Activated T-cell treated with anti-CD3 and anti-CD28 coated beads for 4 hours (primary cell): ENCODE results near the gene EEF1A2.

Experiments
- DNase-seq: peaks from one replicate; pipeline ENCODE4 v3.0.0-alpha.2; 2020

Gene EEF1A2

GRCh38 chr20:63536997-63537524, 38.2 kb upstream of the EEF1A2 start, which contains the start of gene PTK6:
Gene PTK6, minus strand, starts transcription at chr20:63537376. Its CDS starts 62 bp downstream, at chr20:63537314.
- DNase-seq: no peak

DNA sequence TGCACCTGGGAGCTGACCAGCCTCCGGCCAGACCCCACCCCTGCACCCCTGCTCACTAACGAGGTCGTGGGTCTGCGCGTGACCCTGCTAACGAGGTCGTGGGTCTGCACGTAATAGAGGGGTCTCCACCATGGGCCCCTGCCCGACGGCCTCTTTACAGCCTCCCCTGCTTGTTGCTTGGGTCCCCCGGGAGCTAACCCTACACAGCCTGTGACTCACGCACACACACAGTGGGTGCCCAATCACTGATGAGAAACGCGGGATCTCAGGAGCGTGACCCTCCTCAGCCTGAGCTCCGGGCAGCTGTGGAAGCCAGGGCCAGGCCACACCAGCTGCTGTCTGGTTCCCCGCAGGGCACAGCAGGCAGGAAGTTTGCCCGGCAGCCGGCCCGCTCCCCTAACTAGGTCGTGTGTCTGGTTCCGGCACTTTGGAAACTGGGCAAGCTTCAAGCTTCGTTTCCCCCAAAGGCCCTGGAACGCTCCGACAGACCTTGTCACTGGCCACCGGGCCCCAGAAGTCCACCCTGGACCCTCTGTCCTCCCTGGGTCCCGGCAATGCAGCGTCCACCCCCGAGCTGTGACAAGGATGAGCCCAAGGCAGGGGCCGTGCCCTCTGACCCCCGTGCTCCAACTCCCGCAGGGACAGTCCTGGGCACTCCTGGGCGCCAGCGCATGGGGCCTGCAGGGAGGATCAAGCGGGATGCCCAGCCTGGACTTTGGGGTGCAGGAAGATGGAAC, 37.5 kb upstream of the EEF1A2 start:
- no peak for DNase-seq

GRCh38 chr20:63534831-63535651, 36.2 kb upstream of the EEF1A2 start:
- DNase-seq: no peak

DNA sequence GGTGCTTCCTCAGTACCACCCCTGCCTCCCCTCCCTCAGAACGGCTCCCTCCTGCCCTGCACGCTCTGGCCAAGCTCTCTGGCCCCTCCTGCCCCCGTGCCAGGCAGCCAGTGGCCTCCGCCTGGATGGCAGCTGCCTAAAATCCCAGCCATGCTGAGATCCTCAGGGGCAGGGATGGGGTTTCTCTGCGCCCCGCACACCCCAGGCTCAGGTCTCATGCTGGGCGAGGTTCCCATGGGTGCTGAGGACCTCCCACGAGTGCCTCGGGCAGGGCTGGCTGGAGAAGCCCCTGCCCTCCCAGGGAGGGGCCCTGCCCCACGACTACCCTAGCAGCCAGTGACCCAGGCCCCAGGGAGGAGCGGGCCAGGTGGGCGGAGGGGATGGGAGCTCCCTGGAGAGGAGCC, 35.5 kb upstream of the EEF1A2 start:
- no peak for DNase-seq

- DNase-seq: no peak
Measured at GRCh38 chr20:63533871-63534393, 35.0 kb upstream of the EEF1A2 start.

DNA sequence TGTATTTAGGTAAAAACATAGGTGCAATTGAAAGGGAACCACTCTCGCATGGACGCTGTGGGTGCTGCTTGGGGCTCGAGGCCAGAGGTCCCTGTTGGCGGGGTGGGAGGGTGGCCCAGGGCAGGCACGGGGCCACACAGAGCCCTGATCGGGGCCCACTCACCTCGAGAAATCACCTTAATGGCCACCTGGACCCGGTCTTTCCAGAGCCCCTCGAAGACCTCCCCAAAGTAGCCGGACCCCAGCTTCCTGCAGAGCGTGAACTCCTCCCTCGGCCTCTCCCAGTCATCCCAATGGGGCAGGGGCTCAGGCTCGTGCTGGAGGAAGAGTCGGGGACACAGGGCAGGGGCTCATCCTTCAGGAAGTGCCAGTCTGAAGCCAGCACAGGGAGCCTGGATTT, 34.5 kb upstream of the EEF1A2 start:
- DNase-seq: no peak

- no peak for DNase-seq
Measured at GRCh38 chr20:63532449-63532971, 33.6 kb upstream of the EEF1A2 start.

DNA sequence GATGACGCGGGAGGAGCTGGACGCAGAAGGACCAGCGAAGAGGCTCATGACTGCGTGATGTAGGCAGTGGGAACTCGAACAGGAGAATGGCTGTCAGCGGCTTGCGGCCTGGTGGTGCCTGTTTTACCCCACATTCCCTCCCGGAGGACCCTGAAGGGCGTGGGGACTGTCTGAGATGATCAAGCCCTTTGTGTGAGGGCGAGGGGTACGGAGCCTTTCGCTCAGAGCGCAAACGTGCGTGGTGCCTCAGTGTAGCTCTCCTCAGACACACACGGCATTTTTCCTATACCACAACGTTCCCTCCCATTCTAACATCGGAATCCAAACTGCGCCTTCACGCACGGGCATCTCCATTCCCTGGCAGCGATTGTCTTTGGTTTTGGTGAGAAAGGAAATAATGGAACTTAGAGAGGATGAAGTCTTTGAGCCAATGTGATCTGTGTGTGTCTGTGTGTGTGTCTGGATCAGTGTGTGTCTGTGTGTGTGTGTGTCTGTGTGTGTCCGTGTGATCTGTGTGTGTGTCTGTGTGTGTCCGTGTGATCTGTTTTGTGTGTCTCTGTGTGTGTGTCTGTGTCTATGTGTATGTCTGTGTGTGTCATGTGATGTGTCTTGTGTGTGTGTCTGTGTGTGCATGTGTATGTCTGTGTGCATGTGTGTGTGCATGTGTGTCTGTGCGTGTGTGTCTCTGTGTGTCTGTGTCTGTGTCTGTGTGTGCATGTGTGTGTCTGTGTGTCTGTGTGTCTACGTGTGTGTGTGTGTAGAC, 33.0 kb upstream of the EEF1A2 start:
- DNase-seq: no peak

- DNase-seq: no peak
Measured at GRCh38 chr20:63530788-63531160, 31.9 kb upstream of the EEF1A2 start.

GRCh38 chr20:63529861-63530787, 31.2 kb upstream of the EEF1A2 start:
- no peak for DNase-seq

DNA sequence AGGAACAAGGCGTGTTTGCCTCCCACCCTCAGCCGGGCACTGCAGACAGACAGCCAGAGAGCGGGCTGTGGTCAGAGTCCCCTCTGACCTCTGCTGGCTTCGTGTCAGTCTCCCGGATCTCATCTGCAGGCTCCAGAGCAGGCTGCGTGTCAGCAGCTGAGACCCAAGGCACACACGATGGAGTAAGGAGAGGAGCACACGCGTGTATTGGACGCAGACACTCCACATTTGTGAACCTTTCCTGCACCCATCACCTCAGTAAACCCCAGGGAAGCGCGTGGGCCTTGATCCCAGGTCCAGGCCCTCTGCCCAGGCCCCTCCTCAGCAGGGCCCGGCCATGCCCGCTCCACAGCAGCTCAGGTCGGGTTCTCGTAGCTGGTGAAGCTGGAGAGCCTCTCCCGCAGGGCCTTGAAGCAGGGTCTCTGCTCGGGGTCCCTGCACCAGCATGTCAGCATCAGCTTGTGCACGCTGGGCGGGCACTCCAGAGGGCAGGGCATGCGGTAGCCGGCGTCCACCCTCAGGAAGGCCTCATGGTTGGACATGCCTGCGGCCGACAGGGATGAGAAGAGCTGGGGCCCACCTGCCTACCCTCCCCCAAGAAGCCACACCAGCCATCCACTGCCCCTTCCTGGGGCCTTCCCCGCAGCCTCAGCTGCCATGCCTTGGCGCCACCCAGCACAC, 30.4 kb upstream of the EEF1A2 start:
- no peak for DNase-seq

DNA sequence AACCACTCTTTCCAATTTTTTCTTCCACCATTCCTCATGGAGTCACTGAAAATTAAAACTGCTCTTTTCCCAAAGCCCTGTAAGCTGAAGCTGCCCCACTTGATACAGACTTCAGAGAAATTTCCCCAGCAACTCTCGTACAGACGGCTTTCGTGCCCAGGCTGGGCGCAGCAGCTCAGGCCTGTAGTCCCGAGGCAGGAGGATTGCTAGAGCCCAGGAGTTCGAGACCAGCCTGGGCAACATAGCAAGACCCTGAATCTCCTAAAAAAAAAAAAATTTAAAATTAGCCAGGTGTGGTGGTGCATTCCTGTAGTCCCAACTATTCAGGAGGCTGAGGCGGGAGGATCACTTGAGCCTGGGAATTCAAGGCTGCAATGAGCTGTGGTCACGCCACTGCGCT, 28.3 kb upstream of the EEF1A2 start:
- DNase-seq: no peak

- no peak for DNase-seq
Measured at GRCh38 chr20:63525971-63526370, 27.1 kb upstream of the EEF1A2 start.

DNA sequence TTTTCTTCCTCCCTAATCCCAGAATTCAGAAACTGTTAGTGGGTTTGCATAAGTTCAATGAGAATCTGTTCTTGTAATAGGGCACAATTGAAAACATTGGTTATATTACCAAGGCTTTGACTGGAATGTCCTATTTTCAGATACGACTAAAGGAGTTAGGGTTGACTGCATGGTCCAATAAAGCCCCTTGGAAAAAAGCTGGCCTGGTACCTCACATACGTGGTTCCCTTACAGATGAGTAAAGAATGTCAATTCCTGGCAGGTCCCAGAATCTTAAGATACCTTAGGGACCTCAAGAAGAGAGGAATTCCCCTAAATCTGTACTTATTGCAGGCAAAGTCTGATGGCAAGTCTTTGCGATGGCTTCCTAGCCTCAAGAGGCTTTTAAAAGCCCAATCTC, 26.3 kb upstream of the EEF1A2 start:
- DNase-seq: no peak

DNA sequence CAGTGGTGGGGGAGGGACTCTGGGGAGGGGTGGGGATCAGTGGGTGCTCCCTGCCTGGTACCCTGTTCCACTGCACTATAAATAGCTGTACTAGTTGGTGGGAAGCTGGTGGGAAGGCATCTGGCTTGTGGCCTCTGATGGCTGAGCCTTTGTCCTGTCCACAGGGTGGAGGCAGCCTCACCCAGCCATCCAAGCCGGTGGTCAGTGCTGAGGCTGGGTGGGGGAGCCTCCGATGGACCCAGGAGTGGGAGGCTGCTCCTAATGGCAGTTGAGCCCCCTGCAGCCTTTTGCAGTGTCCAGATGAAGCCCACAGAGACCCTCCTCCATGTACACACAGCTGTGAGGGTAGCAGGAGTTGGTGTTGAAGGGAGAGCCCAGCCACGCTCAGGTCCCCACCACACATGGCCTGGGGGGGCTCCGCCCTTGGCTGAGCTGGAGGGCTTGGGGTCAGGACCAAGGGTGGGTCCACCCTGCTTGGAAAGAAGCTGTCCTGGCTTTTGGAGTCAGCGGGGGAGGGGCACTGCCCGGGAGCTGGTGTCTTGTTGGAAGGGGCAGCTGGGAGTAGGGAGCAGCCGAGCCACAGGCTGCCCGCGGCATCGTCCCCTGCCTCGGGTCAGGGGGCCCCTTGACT, 24.2 kb upstream of the EEF1A2 start:
- no peak for DNase-seq

DNA sequence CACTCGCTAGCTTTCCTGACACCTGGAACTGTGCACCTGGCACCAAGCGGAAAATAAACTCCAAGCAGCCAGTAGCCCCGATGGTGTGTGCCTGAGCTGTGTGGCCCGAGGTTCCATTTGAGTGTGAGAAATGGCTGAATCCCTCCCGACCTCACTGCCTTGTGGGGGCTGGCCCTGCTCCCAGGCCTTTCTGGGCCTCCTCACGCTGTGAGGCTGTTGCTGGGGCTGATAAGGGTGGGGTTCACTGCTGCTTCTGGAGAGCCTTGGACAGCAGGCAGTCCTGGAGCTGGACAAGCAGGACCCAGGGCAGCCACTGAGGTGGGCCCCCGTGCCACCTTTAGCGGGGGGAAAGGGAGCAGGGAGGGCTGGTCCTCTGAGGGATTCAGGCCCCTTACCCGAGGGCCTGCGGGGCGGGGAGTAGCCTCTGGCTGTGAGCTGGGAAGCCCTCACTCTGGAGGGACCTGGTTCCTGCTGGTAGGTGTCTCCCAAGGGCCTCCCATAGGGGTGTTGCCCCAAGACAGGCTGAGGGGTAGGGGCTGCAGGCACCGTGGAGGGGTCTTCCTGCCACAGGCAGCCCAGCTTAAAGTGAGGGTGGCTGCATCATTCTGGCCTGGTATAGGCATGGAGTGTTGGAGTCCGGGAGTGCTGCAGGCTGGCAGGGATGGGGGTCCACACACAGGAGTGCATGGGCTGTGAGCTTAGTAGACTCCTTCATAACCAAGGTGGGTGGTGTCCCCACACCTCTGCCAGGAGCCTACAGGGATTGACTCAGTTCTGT, 23.4 kb upstream of the EEF1A2 start:
- DNase-seq: no peak

DNA sequence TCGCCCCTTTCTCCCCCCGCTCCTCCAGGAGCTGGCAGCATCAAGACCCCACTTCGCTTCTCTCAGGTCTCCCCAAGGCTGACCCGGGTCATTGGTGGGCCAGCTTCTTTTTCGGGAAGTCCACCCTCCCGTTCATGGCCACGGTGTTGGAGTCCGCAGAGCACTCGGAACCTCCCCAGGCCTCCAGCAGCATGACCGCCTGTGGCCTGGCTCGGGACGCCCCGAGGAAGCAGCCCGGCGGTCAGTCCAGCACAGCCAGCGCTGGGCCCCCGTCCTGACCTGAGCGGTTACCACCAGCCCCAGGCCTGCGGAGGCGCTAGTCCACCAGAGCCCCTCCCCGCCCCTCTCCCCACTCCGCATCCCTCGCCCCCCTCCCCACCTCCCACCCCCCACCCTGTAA, 22.7 kb upstream of the EEF1A2 start:
- DNase-seq: no peak

GRCh38 chr20:63520934-63521601, 22.2 kb upstream of the EEF1A2 start:
- peak; percentile 50 for DNase-seq

GRCh38 chr20:63520504-63520933, 21.6 kb upstream of the EEF1A2 start, which contains the start of gene PPDPF:
Gene PPDPF, plus strand, starts transcription at chr20:63520765. Its CDS starts 544 bp downstream, at chr20:63521309.
- DNase-seq: peak; percentile 80
